HG02852 (cell line): Measurements from ENCODE around the gene AMHR2.
A peak's percentile ranks its signal among the peaks of the same experiment; 100 is the strongest.

Source experiments
- ATAC-seq: cut with Tn5 transposase; IDR thresholded peaks from one replicate; pipeline ENCODE4 v1.9.1; 2021; ENCODE audit warnings: mild to moderate bottlenecking, moderate library complexity; ENCODE audit not compliant: unreplicated experiment

The AMHR2 gene

GRCh38 chr12:53452159-53453077 is 28.8 kb downstream of the AMHR2 start:
- peak; percentile 37 for ATAC-seq

GRCh38 chr12:53453953-53454640 is 30.4 kb downstream of the AMHR2 start:
- no peak for ATAC-seq

GRCh38 chr12:53454707-53455106 is 31.1 kb downstream of the AMHR2 start:
- no peak for ATAC-seq

DNA sequence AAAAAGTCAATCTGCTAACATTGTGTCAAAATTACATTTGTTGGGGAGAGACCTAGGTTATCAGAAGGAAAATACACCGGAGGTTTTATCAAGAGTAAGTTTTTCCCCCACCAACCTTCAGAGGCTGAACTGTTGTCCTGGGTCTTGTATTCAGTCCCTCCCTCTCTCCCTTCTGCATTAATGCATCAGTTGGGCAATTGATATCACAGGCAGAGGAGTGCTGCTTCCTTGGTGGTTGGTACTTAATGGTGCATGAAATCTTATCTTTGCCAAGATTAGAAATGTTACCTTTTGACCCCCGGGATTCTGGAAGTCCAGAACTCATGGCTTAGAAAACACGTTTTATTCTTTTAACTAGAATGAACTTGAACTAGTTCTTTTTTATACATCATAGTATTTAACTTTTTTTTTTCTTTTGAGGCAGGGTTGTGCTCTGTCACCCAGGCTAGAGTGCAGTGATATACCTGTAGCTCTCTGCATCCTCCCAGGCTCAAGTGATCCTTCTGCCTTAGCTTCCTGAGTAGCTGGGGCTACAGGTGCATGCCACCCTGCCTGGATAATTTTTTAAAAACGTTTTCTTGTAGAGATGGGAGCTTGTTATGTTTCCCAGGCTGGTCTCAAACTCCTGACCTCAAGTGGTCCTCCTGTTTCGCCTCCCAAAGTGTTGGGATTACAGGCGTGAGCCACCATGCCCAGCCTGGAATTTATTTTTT is 33.2 kb downstream of the AMHR2 start:
- no peak for ATAC-seq

DNA sequence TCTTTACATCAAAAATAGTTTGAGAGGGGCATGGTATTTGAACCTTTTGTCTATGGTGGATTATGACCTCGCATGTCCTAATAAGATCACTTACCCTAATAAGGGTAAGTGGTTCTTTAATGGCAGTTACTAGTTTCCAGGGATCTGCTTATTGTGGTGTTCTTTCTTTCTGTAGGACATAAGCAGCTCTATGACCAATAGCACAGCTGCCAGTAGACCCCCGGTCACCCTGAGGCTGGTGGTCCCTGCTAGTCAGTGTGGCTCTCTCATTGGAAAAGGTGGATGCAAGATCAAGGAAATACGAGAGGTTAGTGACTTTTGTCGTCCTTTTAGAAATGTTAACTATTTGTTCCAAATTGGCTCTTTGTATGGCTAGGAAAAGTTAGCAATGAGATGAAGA is 35.4 kb downstream of the AMHR2 start:
- no peak for ATAC-seq

DNA sequence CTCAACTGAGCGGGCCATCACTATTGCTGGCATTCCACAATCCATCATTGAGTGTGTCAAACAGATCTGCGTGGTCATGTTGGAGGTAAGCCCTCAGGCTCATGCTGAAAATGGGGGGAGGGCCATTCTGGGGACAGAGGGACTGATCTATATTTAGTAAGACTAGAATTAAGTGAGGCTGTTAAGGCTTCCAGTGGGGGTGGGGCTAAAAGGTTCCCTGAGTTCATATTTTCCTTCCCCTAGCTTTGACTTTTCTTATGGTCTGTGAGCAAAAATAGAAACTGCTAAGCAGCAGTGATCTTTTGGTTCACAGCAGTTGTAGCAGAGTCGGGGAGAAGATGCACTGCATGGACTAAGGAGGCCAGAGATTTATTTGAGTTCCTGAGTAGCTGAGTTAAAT is 37.4 kb downstream of the AMHR2 start:
- ATAC-seq, result no peak

DNA sequence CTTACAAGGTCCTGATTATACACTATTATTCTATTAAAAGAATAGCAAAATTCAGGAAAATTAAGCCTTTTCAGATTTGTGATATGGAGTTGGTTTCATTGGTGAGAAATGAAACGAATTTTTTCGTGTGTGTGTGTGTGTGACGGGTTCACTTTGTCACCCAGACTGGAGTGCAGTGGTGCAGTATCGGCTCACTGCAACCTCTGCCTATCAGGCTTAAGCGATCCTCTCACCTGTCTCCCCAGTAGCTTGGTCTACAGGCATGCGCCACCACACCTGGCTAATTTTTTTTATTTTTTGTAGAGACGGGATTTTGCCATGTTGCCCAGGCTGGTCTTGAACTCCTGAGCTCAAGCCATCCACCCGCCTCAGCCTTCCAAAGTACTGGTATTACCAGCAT is 37.9 kb downstream of the AMHR2 start:
- ATAC-seq, result no peak

DNA sequence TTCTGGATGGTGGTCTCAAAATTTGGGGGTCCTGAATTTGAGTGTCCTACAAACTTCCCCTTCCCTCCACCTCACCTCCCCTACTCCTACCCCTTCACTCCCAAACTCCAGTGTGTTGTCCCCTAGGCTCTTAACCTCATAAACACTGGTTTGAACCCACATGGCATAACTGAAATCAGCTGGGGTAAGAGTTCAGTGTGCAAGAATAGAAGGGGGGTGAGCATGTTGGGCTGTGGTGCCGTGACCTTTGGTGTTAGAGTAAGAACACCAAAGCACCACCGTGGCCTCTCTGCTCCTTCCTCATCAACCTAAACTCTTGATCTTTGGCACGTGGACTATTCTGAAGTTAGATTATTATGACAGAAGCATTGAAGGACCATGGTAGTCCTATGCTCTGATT is 39.3 kb downstream of the AMHR2 start:
- no peak for ATAC-seq

DNA sequence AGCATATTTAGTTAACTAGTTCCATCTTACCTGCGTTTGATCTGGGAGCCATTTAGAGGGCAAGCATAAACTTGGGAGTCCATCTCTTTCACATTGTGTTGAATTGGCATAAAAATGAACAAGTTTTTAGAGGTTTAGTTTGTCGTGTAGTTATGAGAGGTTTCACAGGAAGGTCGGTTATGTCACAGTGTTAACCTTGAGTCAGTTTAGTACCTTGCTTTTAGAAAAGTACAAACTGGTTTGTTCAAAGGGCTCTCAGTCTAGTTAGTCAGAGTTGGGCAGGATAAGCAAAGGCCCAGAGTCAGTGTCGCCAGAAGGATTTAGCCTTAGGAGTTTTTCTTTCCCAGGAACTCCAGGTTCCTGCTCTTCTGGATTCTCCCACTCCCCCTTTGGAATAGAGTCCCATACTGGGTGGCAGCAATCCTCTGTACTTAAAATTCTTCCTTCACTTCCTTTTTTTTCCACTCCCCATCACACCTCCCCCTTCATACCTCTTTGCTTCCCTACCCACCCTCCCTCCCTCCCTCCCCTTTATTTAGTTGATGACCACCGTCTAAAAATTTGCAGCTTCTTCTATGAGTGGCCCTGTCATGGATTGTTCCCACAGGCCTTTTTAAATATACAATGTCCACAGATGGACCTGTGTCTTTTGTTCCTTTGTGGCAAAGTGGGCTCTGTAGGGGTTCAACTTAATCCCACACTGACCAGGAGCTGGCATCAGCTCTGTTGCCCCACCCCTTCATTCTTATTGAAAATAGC is 40.3 kb downstream of the AMHR2 start:
- no peak for ATAC-seq

DNA sequence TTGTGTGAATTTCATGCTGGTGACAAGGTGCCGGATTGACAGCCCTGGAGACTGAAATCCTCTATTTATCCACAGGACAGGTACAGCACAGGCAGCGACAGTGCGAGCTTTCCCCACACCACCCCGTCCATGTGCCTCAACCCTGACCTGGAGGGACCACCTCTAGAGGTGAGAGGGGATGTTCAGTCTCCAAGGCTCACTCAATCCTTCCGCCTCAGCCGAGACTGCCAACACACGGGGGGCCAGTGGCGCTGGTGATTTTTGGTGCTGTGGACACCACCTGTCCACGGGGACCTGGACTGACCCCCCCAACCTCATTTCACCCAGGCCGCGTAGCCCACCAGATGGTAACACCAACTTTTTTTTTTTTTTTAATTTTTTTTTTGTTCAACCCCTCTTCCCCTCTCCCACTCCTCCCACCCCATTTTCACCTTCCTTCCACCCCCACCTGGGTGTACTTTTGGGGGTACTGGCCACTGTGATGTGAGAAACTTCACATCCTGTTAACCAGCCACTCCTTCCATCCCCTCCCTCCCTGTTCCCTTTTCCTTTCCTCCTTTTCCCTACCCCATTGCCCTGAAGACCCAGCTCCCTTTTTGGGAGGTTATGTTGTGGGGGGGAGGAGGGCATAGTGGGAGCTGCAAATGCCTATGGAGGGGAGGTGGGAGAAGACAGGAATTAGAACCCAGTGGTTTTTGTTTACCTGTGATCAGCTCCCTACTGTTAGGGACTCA is 41.2 kb downstream of the AMHR2 start:
- no peak for ATAC-seq

DNA sequence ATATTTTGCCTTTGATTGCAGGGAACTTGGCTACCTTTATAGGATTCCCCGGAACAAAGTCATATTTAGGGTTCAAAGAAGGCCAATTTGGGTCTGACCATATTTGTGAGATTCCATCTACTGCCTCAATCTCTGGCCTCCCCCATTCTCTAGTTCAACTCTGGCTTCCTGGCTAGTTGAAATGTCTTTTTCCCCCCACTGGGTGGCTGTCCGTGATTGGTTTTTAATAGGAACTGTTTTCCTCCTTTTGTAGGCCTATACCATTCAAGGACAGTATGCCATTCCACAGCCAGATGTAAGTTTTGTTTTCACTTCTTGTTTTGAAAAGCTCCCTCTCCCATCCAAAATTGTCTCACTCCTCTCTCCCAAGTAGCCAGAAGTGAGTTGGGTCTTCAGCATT is 42.0 kb downstream of the AMHR2 start:
- no peak for ATAC-seq

- ATAC-seq, result no peak
These were observed 43.0 kb downstream of the AMHR2 start for GRCh38 chr12:53466640-53467039.

- ATAC-seq, result no peak
These were observed 43.4 kb downstream of the AMHR2 start for GRCh38 chr12:53467082-53467481.

GRCh38 chr12:53467880-53468279 is 44.2 kb downstream of the AMHR2 start:
- no peak for ATAC-seq

- ATAC-seq, result no peak
These were observed 44.6 kb downstream of the AMHR2 start for GRCh38 chr12:53468282-53468681.

DNA sequence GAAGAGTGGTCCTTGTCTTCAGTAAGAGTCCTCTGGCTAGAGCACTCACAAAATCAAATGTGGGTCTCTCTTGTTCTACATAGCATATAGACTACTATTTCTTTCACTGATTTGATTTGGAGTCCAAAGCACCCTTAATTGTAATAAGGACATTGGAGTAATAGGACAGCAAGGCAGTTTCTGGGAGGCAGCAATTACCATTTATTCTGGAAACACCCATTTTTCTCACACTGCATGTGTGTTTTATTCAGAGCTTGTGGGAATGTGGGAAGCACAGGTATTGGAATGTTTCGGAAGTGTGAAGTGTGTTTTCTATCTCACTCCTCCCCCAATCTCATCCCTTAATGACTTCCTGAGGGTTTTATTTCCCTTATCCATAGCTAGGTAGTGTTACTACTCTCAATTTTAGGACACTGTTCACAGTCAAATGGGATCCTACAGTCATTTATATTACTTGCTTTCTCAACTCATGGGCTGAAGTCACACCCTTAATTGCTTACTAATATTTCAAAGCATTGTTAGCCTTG is 48.5 kb downstream of the AMHR2 start:
- no peak for ATAC-seq

DNA sequence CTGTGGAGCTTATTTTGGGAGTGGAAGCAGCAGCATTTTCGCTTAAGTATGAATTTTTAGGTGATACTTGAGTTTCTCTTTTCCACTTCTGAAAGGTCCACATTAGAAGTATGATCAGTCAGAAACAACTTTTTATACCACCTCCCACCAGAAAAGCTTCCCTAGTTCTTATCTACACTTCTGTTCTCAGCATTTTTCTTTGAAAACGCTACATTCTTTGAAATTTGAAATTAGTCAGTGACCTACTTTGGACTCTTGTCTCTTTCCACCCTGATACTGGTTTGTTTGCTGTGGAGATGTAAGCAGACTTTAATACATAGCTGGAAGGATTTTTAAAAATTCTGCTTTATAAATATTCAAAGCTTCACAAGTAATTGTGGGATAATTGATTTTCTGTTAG is 50.4 kb downstream of the AMHR2 start:
- no peak for ATAC-seq

GRCh38 chr12:53474819-53475218 is 51.2 kb downstream of the AMHR2 start:
- ATAC-seq, result no peak

GRCh38 chr12:53476769-53477209 is 53.1 kb downstream of the AMHR2 start:
- no peak for ATAC-seq

DNA sequence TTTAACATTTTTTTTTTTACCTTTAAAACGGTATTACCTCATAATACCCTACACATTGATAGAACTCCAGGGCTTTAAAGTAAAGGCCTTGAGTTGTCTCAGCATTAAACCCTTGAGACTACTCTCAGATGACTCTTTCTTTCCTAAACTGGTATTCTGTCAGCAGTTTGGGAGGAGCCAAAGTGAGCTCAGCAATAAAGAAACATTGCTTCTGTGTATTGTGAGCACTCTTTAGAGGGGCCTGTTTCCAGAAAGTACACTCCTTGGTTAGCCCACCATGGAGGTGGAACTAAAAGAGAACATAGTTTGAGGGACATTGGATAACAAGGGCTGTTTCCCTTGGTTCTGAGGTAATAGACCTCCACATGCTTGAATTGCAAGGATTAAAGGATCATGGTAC is 55.2 kb downstream of the AMHR2 start:
- ATAC-seq, result no peak
